A549 (cell line): ENCODE results near the gene CARMIL1. TPM values are rescaled to one million over a fixed set of nuclear protein-coding genes. Genes with fewer than 3 reads are reported as not detected.

Experiments
- ATAC-seq, 2 experiments: fragments of 200-7000 bp in 1 of 2; fragments of >200 bp in 1 of 2; cut with Nextera tagmentation in 1 of 2; cut with Tn5 transposase in 1 of 2; 3 replicates each; pipeline versions ENCODE4 v1.8.0 to v1.9.1; 2018 to 2020; ENCODE audit warnings: mild to moderate bottlenecking in 1 of 2, moderate library complexity in 1 of 2
- CTCF ChIA-PET: fragments of 300-600 bp; sonication (Branson Sonifier 250); formaldehyde crosslinking; extraction: SDS; loops from one replicate; lab custom pipeline; 2021; ENCODE audit warnings: antibody characterized with exemption, inconsistent platforms; lab: Yijun Ruan, JAX
- POLR2A ChIA-PET: fragments of 350-600 bp; formaldehyde crosslinking; extraction: SDS; loops from one replicate; lab custom pipeline; 2021; ENCODE audit warnings: antibody characterized with exemption, inconsistent platforms; lab: Yijun Ruan, JAX
- DNase-seq, 2 experiments: peaks; one replicate each; pipeline versions ENCODE4 v3.0.0 to v3.0.0-alpha.2; 2011 to 2016; ENCODE audit warnings: low read depth in 1 of 2, low spot score in 1 of 2
- FAIRE-seq: peaks from 2 replicates; lab custom pipeline; 2011; peaks lifted over from hg19 to GRCh38; lab: Jason Lieb, UNC
- H3K27ac ChIP-seq, 2 experiments: fragments of >200 bp; sonication (Bioruptor Twin); formaldehyde crosslinking; 3 replicates each; pipeline ENCODE4 v1.5.1; 2016 to 2017
- H3K4me1 ChIP-seq: fragments of >200 bp; sonication (Bioruptor Twin); formaldehyde crosslinking; 3 replicates; pipeline ENCODE4 v1.6.1; 2016
- H3K4me2 ChIP-seq: fragments of >200 bp; sonication (Bioruptor Twin); formaldehyde crosslinking; 3 replicates; pipeline ENCODE4 v1.6.1; 2016
- H3K4me3 ChIP-seq: fragments of >200 bp; sonication (Bioruptor Twin); formaldehyde crosslinking; 3 replicates; pipeline ENCODE4 v1.5.1; 2016
- H3K9me3 ChIP-seq: fragments of >200 bp; sonication (Bioruptor Twin); formaldehyde crosslinking; 3 replicates; pipeline ENCODE4 v1.6.1; 2016
- BHLHE40 ChIP-seq: IDR thresholded peaks from 2 replicates; pipeline ENCODE4 v1.6.1; 2012; ENCODE audit warnings: low read depth, low read length, inconsistent platforms
- CBX2 ChIP-seq: fragments of 200-600 bp; sonication (generic); IDR thresholded peaks from 2 replicates; pipeline ENCODE4 v1.6.1; 2016; ENCODE audit warnings: low read depth, mild to moderate bottlenecking, borderline replicate concordance
- CBX8 ChIP-seq: fragments of 200-600 bp; sonication (generic); IDR thresholded peaks from 2 replicates; pipeline ENCODE4 v1.6.1; 2016
- CHD2 ChIP-seq: fragments of 150-350 bp; IDR thresholded peaks from 2 replicates; pipeline ENCODE4 v1.6.1; 2014; ENCODE audit warnings: low read length; ENCODE audit not compliant: partially characterized antibody
- CHD4 ChIP-seq: fragments of 200-600 bp; sonication (generic); IDR thresholded peaks from 2 replicates; pipeline ENCODE4 v1.6.1; 2016; ENCODE audit warnings: antibody characterized with exemption, mild to moderate bottlenecking, borderline replicate concordance
- CTCF ChIP-seq: fragments of >200 bp; sonication (Bioruptor Twin); formaldehyde crosslinking; IDR thresholded peaks from 3 replicates; pipeline ENCODE4 v1.5.1; 2016
- EHF ChIP-seq: fragments of 250-450 bp; sonication (Bioruptor Pico); IDR thresholded peaks from 2 replicates; pipeline ENCODE4 v1.5.0; 2020; ENCODE audit warnings: mild to moderate bottlenecking
- EP300 ChIP-seq, 2 experiments: fragments of >200 bp; sonication (Bioruptor Twin); formaldehyde crosslinking; IDR thresholded peaks; 2 replicates in 1 of 2; 3 replicates in 1 of 2; pipeline ENCODE4 v1.6.1; 2016 to 2017
- FOXS1 ChIP-seq: fragments of 250-450 bp; sonication (Bioruptor Pico); IDR thresholded peaks from 2 replicates; pipeline ENCODE4 v1.5.0; 2020; ENCODE audit warnings: mild to moderate bottlenecking, moderate library complexity
- HDAC2 ChIP-seq: fragments of 200-600 bp; sonication (generic); IDR thresholded peaks from 2 replicates; pipeline ENCODE4 v1.6.1; 2016
- HEYL ChIP-seq: fragments of 250-450 bp; sonication (Bioruptor Pico); IDR thresholded peaks from 2 replicates; pipeline ENCODE4 v1.8.0; 2021; ENCODE audit warnings: mild to moderate bottlenecking, moderate library complexity
- HOXB5 ChIP-seq: fragments of 250-450 bp; sonication (Bioruptor Pico); IDR thresholded peaks from 2 replicates; pipeline ENCODE4 v1.5.0; 2020; ENCODE audit warnings: mild to moderate bottlenecking, moderate library complexity
- KDM5A ChIP-seq: fragments of 200-600 bp; sonication (generic); IDR thresholded peaks from 2 replicates; pipeline ENCODE4 v1.6.1; 2016; ENCODE audit warnings: antibody characterized with exemption, mild to moderate bottlenecking
- MAFK ChIP-seq: fragments of 450-650 bp; IDR thresholded peaks from 2 replicates; pipeline ENCODE4 v1.6.1; 2014; ENCODE audit not compliant: partially characterized antibody
- MAZ ChIP-seq: fragments of 150-350 bp; IDR thresholded peaks from 2 replicates; pipeline ENCODE4 v1.6.1; 2014; ENCODE audit warnings: antibody characterized with exemption, low read depth, low read length, borderline replicate concordance
- NPAS2 ChIP-seq: fragments of 250-450 bp; sonication (Bioruptor Pico); IDR thresholded peaks from 2 replicates; pipeline ENCODE4 v1.8.0; 2022; ENCODE audit warnings: mild to moderate bottlenecking, moderate library complexity, borderline replicate concordance
- POLR2A ChIP-seq: IDR thresholded peaks from 2 replicates; pipeline ENCODE4 v1.6.1; 2012; ENCODE audit warnings: mild to moderate bottlenecking, low read length
- POLR2AphosphoS2 ChIP-seq: conservative IDR thresholded peaks from 2 replicates; pipeline ENCODE4 v1.6.1; 2012; ENCODE audit warnings: low read length, improper control_type of control experiment, inconsistent platforms
- RARB ChIP-seq: fragments of 250-450 bp; sonication (Bioruptor Pico); IDR thresholded peaks from 2 replicates; pipeline ENCODE4 v1.8.0; 2021; ENCODE audit warnings: mild to moderate bottlenecking, moderate library complexity
- RCOR1 ChIP-seq: fragments of 150-350 bp; IDR thresholded peaks from 2 replicates; pipeline ENCODE4 v1.6.1; 2014; ENCODE audit warnings: antibody characterized with exemption, low read length, low read depth
- RFX5 ChIP-seq: fragments of 450-650 bp; IDR thresholded peaks from 2 replicates; pipeline ENCODE4 v1.7.1; 2014; ENCODE audit warnings: antibody characterized with exemption, mild to moderate bottlenecking, moderate library complexity
- SMC3 ChIP-seq: fragments of >200 bp; sonication (Bioruptor Twin); formaldehyde crosslinking; IDR thresholded peaks from 3 replicates; pipeline ENCODE4 v1.6.1; 2018; ENCODE audit warnings: inconsistent platforms
- TFCP2L1 ChIP-seq: fragments of 250-450 bp; sonication (Bioruptor Pico); IDR thresholded peaks from 2 replicates; pipeline ENCODE4 v1.5.0; 2021; ENCODE audit warnings: mild to moderate bottlenecking
- ZC3H11A ChIP-seq: fragments of 450-650 bp; IDR thresholded peaks from 2 replicates; pipeline ENCODE4 v1.6.1; 2014; ENCODE audit warnings: antibody characterized with exemption, mild to moderate bottlenecking
- ZFP36 ChIP-seq: fragments of 450-650 bp; IDR thresholded peaks from 2 replicates; pipeline ENCODE4 v1.6.1; 2014; ENCODE audit warnings: borderline replicate concordance; ENCODE audit not compliant: partially characterized antibody
- ZSCAN20 ChIP-seq: fragments of 250-450 bp; sonication (Bioruptor Pico); IDR thresholded peaks from 2 replicates; pipeline ENCODE4 v1.8.0; 2022; ENCODE audit warnings: mild to moderate bottlenecking, moderate library complexity
- WGBS: methylation state at CpG from one replicate; pipeline ENCODE4 v1.1.6; 2017; ENCODE audit errors: missing lambda C conversion rate; 5-methylcytosine and 5-hydroxymethylcytosine counted together
- polyA plus RNA-seq, 4 experiments: library from polyadenylated mRNA; depleted of rRNA in 3 of 4; stranded (reverse); fragments of >200 nt; fragmentation: RNase III in 1 of 4; extraction: RNeasy Plus Mini Kit Qiagen cat#74134 plus additional on column Dnase treatment in 1 of 4; gene quantifications; 2 replicates in 3 of 4; 3 replicates in 1 of 4; pipeline ENCODE4 v1.2.3, GENCODE V29; 2011 to 2017
- TF ChIP-seq, protein P1 (sequence below): IDR thresholded peaks from 2 replicates; pipeline ENCODE4 v1.6.1; 2012; ENCODE audit warnings: low read depth, borderline replicate concordance

Gene CARMIL1
- polyA plus RNA-seq, 2 of the 4 experiments (the other 2 are of a cell fraction): 11.5 to 11.8 TPM

- Histone ChIP-seq H3K27ac (no peak overlapping the region), H3K9me3 (no peaks in the 10 kb centered on the region), H3K4me3 (no peak overlapping the region), H3K4me2 (no peak overlapping the region), H3K4me1 (peaks cover 12% of the 10 kb centered on the region; the same call in 2 of the 3 replicates)
- ATAC-seq: no peak
- FAIRE-seq: no peak
- ChIA-PET POLR2A (no interaction called here), CTCF (no interaction called here)
- WGBS: 82% methylated on average over 6 of the region's 6 CpGs
- no peak for DNase-seq
- TF ChIP-seq CTCF (no peak), MAZ (no peak), FOXS1 (no peak), POLR2AphosphoS2 (no peak), CHD2 (no peak), CHD4 (no peak), CBX2 (no peak), HEYL (CRISPR knock-in tag) (no peak), ZFP36 (no peak), ZSCAN20 (no peak), ZC3H11A (no peak), CBX8 (no peak), EHF (CRISPR knock-in tag) (no peak), TFCP2L1 (CRISPR knock-in tag) (no peak), BHLHE40 (no peak), SMC3 (no peak), NPAS2 (CRISPR knock-in tag) (no peak)
Measured at GRCh38 chr6:25340431-25341202, 61.4 kb downstream of the CARMIL1 start.

GRCh38 chr6:25341203-25341552, 62.0 kb downstream of the CARMIL1 start:
- no peak overlapping the region for H3K4me3 ChIP-seq
- no peak overlapping the region for H3K4me2 ChIP-seq
- DNase-seq (no peak), FAIRE-seq (no peak), ATAC-seq (no peak)
- POLR2A ChIA-PET: no interaction called here
- 96% methylated on average over 3 of the region's 3 CpGs for WGBS
- no peak overlapping the region for H3K27ac ChIP-seq
- CTCF ChIA-PET: no interaction called here
- peaks cover 12% of the 10 kb centered on the region; the same call in 2 of the 3 replicates for H3K4me1 ChIP-seq
- no peaks in the 10 kb centered on the region for H3K9me3 ChIP-seq
- TF ChIP-seq, protein P1, sequence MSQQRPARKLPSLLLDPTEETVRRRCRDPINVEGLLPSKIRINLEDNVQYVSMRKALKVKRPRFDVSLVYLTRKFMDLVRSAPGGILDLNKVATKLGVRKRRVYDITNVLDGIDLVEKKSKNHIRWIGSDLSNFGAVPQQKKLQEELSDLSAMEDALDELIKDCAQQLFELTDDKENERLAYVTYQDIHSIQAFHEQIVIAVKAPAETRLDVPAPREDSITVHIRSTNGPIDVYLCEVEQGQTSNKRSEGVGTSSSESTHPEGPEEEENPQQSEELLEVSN: no peak

- ChIA-PET CTCF (interaction anchor here (0.6 kb wide), 1 partner anchor 18 kb away, joined by 3 read pairs; no protein-coding TSS in a partner anchor), POLR2A (interaction anchor here (1.5 kb wide), 1 partner anchor 63 kb away, joined by 4 read pairs; the partner anchor contains the start of gene CARMIL1)
- H3K4me3 ChIP-seq: no peak overlapping the region
- H3K4me1 ChIP-seq: peaks cover 3% of the 10 kb centered on the region; the same call in 2 of the 3 replicates
- TF ChIP-seq RCOR1: no peak
- no peak for TF ChIP-seq KDM5A
- TF ChIP-seq TFCP2L1 (CRISPR knock-in tag): no peak
- no peak for TF ChIP-seq EP300 (IDR thresholded peaks at IDR 0.05)
- no peak for TF ChIP-seq HOXB5 (CRISPR knock-in tag)
- no peak for TF ChIP-seq HDAC2
- no peak for TF ChIP-seq MAFK
- no peak for TF ChIP-seq POLR2A
- no peak for TF ChIP-seq RFX5
- TF ChIP-seq RARB: no peak
- no peak for TF ChIP-seq CHD4
- no peak for TF ChIP-seq ZC3H11A
- ATAC-seq (no peak), DNase-seq (no peak), FAIRE-seq (no peak)
- no peaks in the 10 kb centered on the region for H3K9me3 ChIP-seq
- 82% methylated on average over 4 of the region's 4 CpGs for WGBS
- no peak overlapping the region for H3K27ac ChIP-seq
- no peak overlapping the region for H3K4me2 ChIP-seq
Measured at GRCh38 chr6:25341923-25342619, 62.9 kb downstream of the CARMIL1 start.
